ENCODE measurements around the gene MESP2.

The MESP2 gene, protein sequence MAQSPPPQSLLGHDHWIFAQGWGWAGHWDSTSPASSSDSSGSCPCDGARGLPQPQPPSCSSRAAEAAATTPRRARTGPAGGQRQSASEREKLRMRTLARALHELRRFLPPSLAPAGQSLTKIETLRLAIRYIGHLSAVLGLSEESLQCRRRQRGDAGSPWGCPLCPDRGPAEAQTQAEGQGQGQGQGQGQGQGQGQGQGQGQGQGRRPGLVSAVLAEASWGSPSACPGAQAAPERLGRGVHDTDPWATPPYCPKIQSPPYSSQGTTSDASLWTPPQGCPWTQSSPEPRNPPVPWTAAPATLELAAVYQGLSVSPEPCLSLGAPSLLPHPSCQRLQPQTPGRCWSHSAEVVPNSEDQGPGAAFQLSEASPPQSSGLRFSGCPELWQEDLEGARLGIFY

DNA sequence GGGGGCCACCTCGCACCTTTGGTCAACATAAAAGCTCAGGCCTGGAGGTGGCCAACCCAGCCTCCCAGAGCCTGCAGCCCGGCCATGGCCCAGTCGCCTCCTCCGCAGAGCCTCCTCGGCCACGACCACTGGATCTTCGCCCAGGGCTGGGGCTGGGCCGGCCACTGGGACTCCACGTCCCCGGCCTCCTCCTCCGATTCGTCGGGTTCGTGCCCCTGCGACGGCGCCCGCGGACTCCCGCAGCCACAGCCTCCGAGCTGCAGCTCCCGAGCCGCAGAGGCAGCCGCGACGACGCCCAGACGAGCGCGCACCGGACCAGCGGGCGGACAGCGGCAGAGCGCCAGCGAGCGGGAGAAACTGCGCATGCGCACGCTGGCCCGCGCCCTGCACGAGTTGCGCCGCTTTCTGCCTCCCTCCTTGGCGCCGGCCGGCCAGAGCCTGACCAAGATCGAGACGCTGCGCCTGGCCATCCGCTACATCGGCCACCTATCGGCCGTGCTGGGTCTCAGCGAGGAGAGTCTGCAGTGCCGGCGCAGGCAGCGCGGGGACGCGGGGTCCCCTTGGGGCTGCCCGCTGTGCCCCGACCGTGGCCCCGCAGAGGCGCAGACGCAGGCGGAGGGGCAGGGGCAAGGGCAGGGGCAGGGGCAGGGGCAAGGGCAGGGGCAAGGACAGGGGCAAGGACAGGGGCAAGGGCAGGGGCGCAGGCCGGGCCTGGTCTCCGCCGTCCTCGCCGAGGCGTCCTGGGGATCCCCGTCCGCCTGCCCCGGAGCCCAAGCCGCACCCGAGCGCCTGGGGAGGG, at the start of gene MESP2:
MESP2 (plus strand) TSS at position 59 of the 799 bp plus-strand sequence; CDS start at position 85, 26 bp downstream.
- DNase-seq (ENCODE audit: low read depth in 3 of 3) = peak in 2 of 3 experiments; percentile 5 to 45

DNA sequence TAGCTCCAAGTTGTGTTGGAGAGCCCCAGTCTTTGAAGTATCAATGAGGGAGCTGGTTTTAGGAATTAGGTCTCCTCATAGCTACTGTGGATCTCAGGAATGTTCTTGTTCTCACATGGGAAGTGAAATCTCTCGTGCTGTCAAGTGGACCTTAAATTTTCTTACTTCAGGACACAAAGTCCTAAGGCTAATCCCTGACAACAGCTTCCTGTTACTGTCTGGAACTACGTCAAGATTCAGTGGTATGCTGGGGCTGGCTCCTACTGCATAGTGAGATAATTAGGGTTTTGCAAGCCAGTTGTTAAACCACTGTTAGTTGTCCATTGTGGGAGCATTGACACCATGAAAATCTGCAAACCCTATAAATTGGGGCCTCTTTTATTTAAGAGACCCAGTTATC, 47.9 kb upstream of the MESP2 start:
- no peak for DNase-seq (ENCODE audit: low read depth in 3 of 3)

DNA sequence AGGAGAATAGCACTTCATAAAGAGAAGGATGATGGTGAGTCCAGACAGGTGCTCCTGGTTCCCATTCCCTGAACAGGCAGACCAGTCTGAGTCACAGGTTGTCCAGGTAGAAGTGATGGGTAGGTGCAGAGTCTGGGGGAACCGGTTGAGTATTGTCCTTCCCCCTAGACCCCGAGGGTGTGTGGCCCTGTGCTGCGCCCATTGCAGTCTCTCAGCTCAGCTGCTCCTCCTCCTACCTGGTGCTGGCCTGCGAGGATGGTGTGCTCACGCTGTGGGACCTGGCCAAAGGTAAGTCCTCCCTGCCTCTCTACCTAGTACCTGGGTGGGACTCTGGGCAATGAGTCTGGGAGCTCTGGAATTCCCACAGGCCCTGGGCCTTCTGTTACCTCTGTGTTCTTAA, 44.9 kb upstream of the MESP2 start:
- no peak for DNase-seq (ENCODE audit: low read depth in 3 of 3)

DNA sequence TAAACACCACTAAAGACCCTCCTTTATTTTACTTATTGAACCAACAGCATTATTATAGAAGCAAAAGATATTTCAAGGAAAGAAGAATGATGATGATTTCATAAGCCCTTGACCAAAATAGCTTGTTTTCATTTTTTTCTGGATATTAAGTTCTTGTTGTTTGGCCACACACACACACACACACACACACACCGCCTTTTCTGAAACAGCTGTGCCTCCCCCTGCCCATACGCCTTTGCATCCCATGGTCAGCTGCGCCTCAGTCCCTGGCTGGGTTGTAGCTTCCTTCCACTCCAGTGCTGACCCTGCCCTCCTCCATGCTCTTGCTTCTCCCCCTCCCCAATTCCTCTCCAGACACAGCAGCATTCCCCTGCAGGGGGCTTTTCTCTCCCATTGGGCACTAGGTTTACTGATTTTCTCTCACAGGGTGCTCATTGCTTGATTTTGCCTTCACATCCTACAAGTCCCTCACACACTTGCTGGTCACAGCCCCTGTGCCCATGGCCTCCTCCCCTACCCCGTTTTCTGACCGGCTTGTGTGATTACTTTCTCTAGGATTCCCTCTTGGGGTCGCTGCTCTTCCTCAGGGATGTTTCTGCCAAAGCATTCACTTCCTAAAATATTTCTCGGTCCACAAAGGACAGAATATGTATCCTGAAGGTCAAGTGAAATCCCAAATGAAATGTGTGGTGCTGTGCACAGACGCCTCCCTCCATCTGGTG, 43.5 kb upstream of the MESP2 start:
- no peak for DNase-seq (ENCODE audit: low read depth in 3 of 3)

DNA sequence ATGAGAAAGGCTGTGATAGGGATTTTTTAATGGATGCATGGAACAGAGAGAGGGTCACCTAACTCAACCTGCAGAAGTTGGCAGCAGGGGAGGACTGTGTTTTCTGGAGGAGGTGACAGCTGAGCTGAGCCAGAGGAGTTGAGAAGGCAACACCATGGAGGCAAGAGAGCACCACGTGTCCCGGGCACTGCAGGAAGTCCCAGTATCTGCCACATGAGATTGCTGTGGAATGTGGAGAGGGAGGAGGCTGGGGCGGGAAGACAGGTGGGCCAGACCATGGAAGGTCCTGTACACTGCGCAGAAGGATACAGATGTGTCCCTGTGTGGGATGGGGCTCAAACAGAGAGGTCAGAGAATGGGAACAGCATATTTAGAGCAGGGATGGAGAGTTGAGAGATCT, 40.4 kb upstream of the MESP2 start:
- no peak for DNase-seq (ENCODE audit: low read depth in 3 of 3)

DNA sequence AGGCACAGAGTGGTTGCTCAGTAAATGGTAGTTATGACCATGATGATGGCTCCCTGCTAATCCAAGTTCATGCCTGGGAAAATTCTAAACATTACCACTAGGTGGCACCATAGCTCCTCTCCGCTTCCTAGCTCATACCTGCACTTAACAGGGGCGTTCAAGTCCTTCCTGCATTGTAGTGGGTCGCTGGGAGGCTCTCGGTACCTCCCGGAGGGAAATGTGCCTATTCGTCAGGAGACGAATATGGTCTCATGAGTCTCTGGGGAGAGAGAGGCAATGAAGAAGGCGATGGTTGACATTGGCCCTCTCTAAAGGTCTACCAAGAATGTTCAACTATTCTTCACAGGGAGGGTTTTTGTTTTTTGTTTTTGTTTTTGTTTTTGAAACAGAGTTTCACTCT, 36.0 kb upstream of the MESP2 start:
- DNase-seq (ENCODE audit: low read depth in 3 of 3) = peak in 1 of 3 experiments; percentile 6

DNA sequence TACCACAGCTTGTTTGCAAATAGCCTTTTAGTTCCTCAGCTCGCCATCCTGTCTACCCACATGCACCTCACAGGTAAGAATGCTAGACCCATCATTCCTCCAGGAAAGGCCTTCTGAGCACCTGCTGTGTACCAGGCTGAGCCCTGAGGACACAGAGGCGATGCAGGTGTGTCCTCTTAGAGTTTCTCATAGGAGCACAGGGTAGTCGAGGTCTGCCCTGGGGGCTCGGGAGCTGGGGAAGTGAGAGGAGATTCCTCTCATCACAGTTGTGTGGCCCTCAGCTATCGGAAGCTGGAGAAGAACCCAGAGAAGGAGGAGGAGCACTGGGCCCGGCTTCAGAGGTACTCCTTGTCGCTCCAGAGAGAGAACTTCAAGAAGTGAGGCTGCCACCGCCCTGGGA, 33.1 kb upstream of the MESP2 start:
- no peak for DNase-seq (ENCODE audit: low read depth in 3 of 3)

DNA sequence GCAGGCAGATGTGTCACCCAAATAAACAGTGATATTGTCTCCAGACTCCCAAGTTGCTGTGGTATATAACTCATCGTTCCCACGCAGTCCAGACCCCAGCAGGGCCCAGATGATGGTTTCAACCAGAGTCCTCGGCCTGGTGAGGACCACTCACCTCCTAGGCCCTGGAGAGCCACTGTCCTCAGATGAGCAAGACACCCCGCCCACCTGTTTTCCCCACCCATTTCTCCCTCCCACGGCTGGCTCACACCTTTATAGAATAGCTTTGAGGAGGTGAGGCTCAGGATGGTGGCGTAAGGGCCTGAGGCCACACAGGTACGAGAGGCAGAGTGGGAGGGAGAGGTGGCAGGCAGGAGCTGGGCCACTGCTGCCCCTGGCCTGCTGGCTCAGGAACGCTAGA, 32.5 kb upstream of the MESP2 start:
- no peak for DNase-seq (ENCODE audit: low read depth in 3 of 3)

DNA sequence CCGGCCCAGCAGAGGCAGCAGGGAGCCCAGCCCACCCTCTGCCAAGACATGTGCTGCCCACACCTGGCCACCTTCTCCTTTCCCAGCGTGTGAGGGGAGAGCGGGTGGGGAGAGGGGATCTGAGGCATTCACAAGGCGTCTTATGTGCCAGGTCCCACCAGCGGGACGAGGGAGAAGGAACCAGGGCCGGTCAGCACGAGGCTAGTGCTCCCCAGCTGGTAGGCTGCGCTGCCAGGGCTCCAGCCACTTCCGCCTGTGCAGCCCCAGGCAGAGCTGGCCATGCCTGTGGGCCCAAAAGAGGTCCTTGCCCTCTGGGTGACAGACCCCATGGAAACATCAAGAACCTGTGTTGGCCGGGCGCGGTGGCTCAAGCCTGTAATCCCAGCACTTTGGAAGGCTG, 31.0 kb upstream of the MESP2 start:
- DNase-seq (ENCODE audit: low read depth in 3 of 3) = no peak

DNA sequence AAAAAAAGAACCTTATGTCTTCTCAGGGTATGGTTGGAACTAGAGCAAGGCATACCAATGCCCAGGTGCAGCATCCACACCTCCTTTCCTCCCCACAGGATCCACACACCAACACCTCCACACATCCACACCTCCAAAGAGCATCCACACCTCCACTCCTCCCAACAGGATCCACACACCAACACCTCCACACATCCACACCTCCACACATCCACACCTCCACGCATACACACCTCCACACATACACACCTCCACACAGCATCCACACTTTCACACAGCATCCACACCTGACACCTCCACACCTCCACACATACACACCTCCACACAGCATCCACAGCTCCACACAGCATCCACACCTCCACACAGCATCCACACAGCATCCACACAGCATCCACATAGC, 30.4 kb upstream of the MESP2 start:
- no peak for DNase-seq (ENCODE audit: low read depth in 3 of 3)

DNA sequence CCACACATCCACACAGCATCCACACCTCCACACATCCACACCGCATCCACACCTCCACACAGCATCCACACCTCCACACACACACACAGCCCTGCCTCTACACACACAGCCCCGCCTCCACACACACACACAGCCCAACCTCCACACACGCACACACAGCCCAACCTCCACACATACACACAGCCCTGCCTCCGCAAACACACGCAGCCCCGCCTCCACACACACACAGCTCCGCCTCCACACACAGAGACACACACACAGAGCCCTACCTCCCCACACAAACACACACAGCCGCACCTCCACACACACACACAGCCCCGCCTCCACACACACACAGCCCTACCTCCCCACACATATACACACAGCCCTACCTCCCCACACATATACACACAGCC, 29.7 kb upstream of the MESP2 start:
- no peak for DNase-seq (ENCODE audit: low read depth in 3 of 3)

DNA sequence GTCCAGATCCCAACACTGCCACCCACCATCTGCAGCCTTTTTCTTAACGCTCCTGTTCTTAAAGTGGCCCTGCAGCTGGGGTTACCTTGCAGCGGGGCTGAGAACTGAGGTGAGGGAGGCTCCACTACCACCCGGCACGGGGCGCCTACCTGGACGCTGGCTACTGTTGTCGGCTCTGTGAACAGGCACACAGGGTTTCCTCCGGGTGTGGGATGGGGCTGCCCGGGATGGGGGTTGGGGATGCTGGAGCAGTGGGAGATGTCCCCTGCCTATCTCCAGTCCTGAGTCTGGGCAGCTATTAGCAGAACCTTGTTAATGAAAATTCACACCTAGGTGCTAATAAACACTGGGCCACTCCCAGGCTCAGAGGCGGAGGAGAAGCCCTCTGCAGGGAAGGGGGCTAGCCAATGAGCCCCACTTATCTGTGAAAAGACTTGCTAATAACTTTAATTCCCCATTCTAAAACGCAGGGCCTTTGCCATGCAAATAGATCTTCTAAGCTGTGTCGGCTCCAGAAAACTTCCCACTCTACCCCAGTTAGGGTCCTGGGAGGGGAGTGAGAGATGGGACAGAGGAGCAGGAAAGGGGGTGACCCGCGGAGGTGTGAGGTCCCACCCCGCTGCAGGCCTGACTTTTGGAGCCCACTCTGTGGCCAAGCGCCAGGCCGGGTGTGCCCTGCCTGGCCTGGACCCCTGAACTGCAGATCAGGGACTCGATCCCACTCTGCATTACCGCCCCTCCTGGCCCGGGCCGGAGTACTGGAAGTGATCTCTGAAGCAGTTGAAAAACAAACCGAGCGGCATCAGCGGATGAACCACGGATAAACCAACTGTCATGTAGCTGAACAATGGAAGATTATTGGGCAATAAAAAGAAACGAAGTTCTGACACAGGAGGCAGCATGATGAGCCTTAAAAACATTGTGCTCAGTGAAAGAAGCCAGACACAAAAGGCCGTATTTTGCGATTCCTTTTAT, 28.1 kb upstream of the MESP2 start:
- DNase-seq (ENCODE audit: low read depth in 3 of 3) = no peak

DNA sequence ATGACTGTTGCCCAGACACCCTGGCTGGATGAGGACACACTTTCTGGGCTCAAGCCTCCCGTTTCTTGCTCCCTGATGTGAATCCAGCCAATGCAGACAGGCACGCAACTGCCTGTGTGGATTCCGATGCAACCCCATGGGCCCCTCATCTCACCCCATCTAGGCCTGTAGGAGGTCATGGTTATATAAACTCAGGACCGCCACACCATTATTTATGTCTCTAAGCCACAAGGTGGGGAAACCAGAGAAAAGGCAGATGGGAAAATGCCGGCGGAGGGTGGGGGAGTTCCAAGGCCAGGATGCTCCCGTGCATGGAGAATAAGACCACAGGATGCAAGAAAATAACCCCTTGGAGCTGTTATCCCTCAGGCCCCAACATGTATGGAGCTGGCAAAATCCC, 27.1 kb upstream of the MESP2 start:
- DNase-seq (ENCODE audit: low read depth in 3 of 3) = no peak

DNA sequence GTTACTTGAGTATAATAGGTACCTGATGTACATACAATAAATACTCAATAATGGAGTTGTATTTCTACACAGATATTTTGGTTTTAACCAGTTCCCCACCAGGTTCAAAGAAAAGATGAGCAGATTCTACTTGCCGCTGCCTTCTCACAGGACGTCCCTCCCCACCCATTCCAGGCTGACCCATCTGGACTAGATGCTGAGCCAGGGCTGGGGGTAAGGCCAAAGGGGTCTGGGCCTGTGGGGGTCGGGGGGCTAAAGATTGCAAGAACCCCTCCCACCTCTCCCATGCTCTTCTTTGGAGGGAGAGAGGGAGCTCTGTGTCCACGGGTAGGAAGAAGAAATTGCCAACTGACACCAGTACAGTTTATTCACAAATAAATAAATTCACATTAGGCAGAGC, 26.6 kb upstream of the MESP2 start:
- DNase-seq (ENCODE audit: low read depth in 3 of 3) = no peak

DNA sequence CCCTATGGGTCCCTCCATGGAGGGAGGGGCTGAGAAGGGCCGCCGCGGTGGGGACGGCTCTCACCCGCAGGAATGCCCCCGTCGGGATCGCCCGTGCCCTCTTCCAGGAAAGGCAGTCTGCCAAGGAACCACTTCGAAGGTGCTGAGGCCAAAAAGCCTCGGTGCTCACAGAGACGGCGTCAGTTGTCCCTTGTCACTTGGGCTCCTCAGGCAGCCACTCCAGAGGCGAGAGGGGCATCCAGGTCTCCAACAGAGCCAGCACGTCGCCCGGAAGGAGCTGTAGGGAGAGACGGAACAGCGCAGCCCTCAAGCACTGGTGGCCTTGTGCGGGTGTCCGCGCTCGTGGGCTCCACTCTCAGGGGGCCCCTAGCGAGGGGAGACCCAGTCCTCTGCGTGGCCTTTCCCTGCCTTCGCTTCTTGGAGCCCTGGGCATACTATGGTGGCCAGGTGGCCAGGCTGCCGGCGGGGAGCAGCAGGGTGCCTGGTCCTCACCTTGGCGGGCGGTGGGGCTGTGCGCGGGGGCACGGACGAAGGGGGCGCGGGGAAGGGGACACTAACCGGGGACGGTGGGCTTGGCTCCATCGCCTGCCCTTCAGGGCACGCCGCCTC, 26.1 kb upstream of the MESP2 start:
- DNase-seq (ENCODE audit: low read depth in 3 of 3) = no peak

DNA sequence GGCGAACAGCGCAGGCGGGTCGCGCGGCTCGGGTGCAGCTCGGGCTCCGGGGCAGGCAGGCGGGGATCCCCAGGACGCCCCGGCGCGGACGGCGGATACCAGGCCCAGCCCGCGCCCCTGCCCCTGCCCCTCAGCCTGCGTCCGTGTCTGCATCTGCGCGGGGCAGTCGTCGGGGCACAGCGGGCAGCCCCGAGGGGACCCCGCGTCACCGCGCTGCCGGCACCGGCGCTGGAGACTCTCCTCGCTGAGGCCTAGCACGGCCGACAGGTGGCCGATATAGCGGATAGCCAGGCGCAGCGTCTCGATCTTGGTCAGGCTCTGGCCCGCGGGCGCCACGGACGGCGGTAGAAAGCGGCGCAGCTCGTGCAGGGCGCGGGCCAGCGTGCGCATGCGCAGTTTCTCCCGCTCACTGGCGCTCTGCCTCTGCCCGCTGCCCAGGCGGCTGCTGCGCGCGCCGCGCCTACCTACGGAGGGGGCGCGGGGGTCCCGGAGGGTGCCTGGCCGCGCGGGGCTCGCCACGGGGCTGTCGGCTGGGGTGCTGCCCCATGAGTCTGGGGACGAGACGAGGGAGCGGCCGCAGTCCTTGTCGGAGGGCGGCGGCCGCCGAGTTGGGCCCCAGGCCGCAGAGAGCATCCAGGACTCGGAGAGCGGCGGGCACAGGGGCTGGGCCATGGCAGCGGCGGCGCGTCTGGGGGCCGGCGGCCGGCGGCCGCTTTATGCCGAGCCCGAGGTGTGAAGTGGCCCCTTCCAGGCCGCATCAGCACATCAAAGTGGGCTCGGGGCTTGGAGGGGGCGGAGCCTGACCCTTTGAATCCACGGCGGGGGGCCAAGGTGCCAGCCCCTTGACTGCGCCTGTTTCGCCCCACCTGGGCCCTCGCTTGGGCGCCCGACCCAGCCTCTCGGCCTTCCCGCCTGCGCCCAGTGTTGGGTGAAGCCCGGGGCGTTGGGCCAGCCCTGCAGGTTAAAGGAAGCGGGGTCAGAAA, 25.3 kb upstream of the MESP2 start, which contains the start of gene MESP1:
MESP1 (minus strand) TSS at position 690 of the 983 bp plus-strand sequence; CDS start at position 672, 18 bp downstream.
- peak; percentile 71 to 78 (median 71) for DNase-seq (ENCODE audit: low read depth in 3 of 3)

DNA sequence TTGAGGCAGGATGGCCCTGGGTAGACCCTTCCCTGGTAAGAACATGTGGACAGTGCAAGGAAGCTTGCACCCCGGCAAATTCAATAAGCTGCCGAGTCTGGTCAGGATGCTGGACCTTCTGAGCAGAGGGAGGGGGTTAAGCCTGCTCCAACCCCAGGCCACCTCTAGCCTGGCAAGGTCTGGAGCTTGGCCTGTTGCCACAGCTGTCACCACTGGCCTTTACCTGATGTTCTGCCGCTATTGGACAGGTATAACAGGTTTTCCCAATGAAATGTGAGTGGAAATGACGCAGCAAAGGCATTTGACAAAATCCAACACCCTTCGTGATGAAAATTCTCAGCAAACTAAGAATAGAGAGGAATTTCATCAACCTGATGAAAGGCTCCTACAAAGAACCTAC, 24.4 kb upstream of the MESP2 start:
- no peak for DNase-seq (ENCODE audit: low read depth in 3 of 3)

DNA sequence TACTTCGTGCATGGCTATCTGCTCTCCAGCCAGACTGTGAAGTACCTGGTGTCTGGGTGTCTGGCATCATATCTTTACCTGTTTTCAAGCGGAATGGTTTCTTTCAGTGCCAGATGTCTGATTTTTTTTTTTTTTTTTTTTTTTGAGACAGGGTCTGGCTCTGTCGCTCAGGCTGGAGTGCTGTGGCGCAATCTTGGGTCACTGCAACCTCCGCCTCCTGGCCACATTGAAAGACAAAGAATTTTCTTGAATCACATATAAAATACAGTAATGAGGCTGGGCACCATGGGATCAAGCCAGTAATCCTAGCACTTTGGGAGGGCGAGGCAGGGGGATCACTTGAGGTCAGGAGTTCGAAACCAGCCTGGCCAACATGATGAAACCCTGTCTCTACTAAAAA, 22.3 kb upstream of the MESP2 start:
- DNase-seq (ENCODE audit: low read depth in 3 of 3) = no peak

DNA sequence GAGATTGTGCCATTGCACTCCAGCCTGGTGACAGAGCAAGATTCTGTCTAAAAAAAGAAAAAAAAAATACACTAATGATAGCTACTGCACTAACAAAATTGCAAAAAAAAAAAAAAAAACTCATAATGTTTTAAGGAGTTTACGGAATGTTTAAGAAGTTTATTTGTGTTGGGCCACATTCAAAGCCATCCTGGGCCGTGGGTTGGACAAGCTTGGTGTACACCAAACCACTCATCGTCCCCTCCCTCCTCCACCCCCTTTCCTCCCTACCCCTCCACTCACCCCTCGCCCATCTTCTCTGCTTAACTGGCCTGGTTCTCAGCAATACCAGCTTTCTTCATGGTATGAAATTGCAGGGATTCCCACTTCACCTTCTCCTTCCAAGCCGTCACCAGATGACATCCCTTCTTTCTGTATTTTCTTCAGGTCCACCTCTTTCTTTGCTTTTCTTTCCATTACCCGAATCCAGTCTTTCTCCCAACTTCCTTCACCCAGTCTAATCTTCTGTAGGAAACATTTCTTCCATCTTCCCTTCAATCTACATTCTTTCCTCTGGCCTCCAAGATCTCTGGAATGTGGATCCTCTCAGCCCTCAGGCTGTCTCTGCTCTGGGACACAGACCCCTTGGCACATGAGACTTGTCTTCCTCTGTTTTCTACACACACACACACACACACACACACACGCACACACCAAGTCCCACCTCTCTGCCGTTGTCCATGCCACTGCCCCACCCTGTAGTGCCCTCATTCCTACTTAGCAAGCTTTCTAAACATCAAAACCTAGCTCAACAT, 21.6 kb upstream of the MESP2 start:
- DNase-seq (ENCODE audit: low read depth in 3 of 3) = no peak
